ENCODE results near the gene USH2A.

DNA sequence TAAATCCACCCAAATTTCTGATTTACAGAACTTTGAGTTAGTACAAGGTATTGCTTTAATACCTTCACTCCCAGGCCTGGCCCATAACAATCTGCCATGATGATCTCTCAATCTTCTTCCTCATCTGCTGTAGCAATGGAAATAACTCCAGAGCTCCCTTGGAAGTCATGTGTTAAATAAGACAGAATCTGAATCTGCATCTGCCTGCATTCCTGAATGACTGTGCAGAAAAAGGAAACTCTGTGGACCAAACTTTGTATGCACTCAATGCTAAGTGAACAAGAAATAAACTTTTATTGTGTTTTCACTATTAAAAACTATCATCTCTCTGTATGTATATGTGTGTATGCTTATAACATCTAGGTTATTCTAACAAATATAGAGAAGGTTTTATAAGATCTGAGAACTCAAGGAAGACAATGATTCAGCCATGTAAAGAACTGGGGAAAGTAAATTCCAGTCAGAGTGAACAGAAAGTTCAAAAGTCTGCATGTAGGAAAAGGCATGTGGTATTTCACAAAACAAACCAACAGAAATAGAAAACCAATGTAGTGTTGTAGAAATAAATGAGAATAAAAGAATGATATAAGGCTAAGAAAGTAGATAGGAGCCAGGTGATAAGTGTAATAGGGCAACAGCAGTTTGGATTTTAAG is 390.2 kb downstream of the USH2A start:
- TF ChIP-seq RCOR1 (IDR thresholded peaks at IDR 0.05; ENCODE audit: low read length) = no peak
- TF ChIP-seq, protein P1, sequence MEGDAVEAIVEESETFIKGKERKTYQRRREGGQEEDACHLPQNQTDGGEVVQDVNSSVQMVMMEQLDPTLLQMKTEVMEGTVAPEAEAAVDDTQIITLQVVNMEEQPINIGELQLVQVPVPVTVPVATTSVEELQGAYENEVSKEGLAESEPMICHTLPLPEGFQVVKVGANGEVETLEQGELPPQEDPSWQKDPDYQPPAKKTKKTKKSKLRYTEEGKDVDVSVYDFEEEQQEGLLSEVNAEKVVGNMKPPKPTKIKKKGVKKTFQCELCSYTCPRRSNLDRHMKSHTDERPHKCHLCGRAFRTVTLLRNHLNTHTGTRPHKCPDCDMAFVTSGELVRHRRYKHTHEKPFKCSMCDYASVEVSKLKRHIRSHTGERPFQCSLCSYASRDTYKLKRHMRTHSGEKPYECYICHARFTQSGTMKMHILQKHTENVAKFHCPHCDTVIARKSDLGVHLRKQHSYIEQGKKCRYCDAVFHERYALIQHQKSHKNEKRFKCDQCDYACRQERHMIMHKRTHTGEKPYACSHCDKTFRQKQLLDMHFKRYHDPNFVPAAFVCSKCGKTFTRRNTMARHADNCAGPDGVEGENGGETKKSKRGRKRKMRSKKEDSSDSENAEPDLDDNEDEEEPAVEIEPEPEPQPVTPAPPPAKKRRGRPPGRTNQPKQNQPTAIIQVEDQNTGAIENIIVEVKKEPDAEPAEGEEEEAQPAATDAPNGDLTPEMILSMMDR (IDR thresholded peaks at IDR 0.05) = no peak
- no peak for TF ChIP-seq POLR2AphosphoS5 (IDR thresholded peaks at IDR 0.05; ENCODE audit: low read depth, low read length)
- no peak for TF ChIP-seq RXRA (IDR thresholded peaks at IDR 0.05; ENCODE audit: borderline replicate concordance, low read depth)
- TF ChIP-seq MXI1 (IDR thresholded peaks at IDR 0.05; ENCODE audit: low read depth, low read length) = no peak
- TF ChIP-seq, protein P2, sequence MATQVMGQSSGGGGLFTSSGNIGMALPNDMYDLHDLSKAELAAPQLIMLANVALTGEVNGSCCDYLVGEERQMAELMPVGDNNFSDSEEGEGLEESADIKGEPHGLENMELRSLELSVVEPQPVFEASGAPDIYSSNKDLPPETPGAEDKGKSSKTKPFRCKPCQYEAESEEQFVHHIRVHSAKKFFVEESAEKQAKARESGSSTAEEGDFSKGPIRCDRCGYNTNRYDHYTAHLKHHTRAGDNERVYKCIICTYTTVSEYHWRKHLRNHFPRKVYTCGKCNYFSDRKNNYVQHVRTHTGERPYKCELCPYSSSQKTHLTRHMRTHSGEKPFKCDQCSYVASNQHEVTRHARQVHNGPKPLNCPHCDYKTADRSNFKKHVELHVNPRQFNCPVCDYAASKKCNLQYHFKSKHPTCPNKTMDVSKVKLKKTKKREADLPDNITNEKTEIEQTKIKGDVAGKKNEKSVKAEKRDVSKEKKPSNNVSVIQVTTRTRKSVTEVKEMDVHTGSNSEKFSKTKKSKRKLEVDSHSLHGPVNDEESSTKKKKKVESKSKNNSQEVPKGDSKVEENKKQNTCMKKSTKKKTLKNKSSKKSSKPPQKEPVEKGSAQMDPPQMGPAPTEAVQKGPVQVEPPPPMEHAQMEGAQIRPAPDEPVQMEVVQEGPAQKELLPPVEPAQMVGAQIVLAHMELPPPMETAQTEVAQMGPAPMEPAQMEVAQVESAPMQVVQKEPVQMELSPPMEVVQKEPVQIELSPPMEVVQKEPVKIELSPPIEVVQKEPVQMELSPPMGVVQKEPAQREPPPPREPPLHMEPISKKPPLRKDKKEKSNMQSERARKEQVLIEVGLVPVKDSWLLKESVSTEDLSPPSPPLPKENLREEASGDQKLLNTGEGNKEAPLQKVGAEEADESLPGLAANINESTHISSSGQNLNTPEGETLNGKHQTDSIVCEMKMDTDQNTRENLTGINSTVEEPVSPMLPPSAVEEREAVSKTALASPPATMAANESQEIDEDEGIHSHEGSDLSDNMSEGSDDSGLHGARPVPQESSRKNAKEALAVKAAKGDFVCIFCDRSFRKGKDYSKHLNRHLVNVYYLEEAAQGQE (IDR thresholded peaks at IDR 0.05; ENCODE audit: low read depth, low read length) = no peak
- TF ChIP-seq, protein P3, sequence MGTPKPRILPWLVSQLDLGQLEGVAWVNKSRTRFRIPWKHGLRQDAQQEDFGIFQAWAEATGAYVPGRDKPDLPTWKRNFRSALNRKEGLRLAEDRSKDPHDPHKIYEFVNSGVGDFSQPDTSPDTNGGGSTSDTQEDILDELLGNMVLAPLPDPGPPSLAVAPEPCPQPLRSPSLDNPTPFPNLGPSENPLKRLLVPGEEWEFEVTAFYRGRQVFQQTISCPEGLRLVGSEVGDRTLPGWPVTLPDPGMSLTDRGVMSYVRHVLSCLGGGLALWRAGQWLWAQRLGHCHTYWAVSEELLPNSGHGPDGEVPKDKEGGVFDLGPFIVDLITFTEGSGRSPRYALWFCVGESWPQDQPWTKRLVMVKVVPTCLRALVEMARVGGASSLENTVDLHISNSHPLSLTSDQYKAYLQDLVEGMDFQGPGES (IDR thresholded peaks at IDR 0.05; ENCODE audit: low read depth, low read length) = no peak
- TF ChIP-seq, protein P4, sequence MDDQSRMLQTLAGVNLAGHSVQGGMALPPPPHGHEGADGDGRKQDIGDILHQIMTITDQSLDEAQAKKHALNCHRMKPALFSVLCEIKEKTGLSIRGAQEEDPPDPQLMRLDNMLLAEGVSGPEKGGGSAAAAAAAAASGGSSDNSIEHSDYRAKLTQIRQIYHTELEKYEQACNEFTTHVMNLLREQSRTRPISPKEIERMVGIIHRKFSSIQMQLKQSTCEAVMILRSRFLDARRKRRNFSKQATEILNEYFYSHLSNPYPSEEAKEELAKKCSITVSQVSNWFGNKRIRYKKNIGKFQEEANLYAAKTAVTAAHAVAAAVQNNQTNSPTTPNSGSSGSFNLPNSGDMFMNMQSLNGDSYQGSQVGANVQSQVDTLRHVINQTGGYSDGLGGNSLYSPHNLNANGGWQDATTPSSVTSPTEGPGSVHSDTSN (IDR thresholded peaks at IDR 0.05) = no peak
- TF ChIP-seq, protein P5, sequence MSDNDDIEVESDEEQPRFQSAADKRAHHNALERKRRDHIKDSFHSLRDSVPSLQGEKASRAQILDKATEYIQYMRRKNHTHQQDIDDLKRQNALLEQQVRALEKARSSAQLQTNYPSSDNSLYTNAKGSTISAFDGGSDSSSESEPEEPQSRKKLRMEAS (IDR thresholded peaks at IDR 0.05; ENCODE audit: low read depth) = no peak
